GM18873 (cell line): ENCODE results near the gene CDKN2B.

Experiments used
- ATAC-seq: cut with Tn5 transposase; IDR thresholded peaks from one replicate; pipeline ENCODE4 v1.9.1; 2021; ENCODE audit warnings: mild to moderate bottlenecking, moderate library complexity, moderate number of reproducible peaks; ENCODE audit not compliant: unreplicated experiment, low FRiP score

Gene CDKN2B

GRCh38 chr9:21995666-21996398, 13.3 kb downstream of the CDKN2B start:
- no peak for ATAC-seq

- ATAC-seq = peak; percentile 76
Observed at GRCh38 chr9:21995006-21995665, 14.0 kb downstream of the CDKN2B start.

- ATAC-seq = peak; percentile 18
Observed at GRCh38 chr9:21994556-21995005, 14.5 kb downstream of the CDKN2B start, which contains the start of gene CDKN2B-AS1. Gene CDKN2B-AS1 (plus strand): TSS chr9:21994791.

- peak; percentile 33 for ATAC-seq
Observed at GRCh38 chr9:21993893-21994555, 15.1 kb downstream of the CDKN2B start, which contains the start of gene CDKN2A. Gene CDKN2A (minus strand): TSS chr9:21994392.

GRCh38 chr9:21993007-21993406, 16.1 kb downstream of the CDKN2B start:
- no peak for ATAC-seq

- ATAC-seq = no peak
Observed at GRCh38 chr9:21991072-21991959, 17.8 kb downstream of the CDKN2B start.

GRCh38 chr9:21989440-21990189, 19.5 kb downstream of the CDKN2B start:
- ATAC-seq = no peak

GRCh38 chr9:21988056-21988990, 20.8 kb downstream of the CDKN2B start:
- no peak for ATAC-seq

- peak; percentile 63 for ATAC-seq
Observed at GRCh38 chr9:21985964-21986667, 23.0 kb downstream of the CDKN2B start.

GRCh38 chr9:21984101-21984500, 25.0 kb downstream of the CDKN2B start:
- no peak for ATAC-seq

GRCh38 chr9:21983561-21983935, 25.6 kb downstream of the CDKN2B start:
- no peak for ATAC-seq

- no peak for ATAC-seq
Observed at GRCh38 chr9:21982861-21983560, 26.1 kb downstream of the CDKN2B start.

GRCh38 chr9:21982391-21982790, 26.7 kb downstream of the CDKN2B start:
- ATAC-seq = no peak

- ATAC-seq = no peak
Observed at GRCh38 chr9:21976334-21976875, 32.7 kb downstream of the CDKN2B start.

- no peak for ATAC-seq
Observed at GRCh38 chr9:21974722-21975409, 34.2 kb downstream of the CDKN2B start.

- no peak for ATAC-seq
Observed at GRCh38 chr9:21974343-21974721, 34.8 kb downstream of the CDKN2B start.

GRCh38 chr9:21972361-21972760, 36.7 kb downstream of the CDKN2B start:
- ATAC-seq = no peak
